Lower leg skin (tissue), 3 donors: ENCODE measurements around the gene ARHGAP44.

ENCODE experiments used
- CTCF ChIP-seq, 3 donors: fragments of 450-650 bp; IDR thresholded peaks; one replicate each; pipeline ENCODE4 v1.5.1; 2016; ENCODE audit warnings: antibody characterized with exemption in 3 of 3, mild to moderate bottlenecking in 3 of 3, moderate library complexity in 2 of 3
- POLR2A ChIP-seq, 2 donors: fragments of 450-650 bp; IDR thresholded peaks; one replicate each; pipeline ENCODE4 v1.6.1; 2016 to 2017; ENCODE audit warnings: antibody characterized with exemption in 2 of 2, mild to moderate bottlenecking in 1 of 2, moderate library complexity in 1 of 2

- no peak for TF ChIP-seq CTCF (IDR thresholded peaks at IDR 0.05)
- no peak for TF ChIP-seq POLR2A (IDR thresholded peaks at IDR 0.05)
These were observed 221.7 kb downstream of the ARHGAP44 start for GRCh38 chr17:13010959-13011358.
